Measurements from ENCODE around the gene RAB10.
"Not testable (repeated sequence)": the region's sequence is repeated elsewhere in the genome, so short reads cannot be mapped to it uniquely, and the experiment has no call there.

DNA sequence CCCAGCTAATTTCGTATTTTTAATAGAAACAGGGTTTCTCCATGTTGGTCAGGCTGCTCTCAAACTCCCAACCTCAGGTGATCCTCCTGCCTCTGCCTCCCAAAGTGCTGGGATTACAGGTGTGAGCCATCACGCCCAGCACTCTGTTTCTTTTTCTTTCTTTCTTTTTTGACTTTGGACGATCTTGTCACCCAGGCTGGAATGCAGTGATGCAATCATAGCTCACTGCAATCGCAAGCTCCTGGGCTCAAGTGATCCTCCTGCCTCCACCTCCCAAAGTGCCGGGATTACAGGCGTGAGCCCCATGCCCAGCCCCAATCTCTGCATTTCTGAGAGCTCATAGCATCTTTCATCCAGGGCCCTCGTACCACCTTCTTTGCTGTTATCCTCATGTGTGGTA is 34.5 kb upstream of the RAB10 start:
- TF ChIP-seq TBX3 (IDR thresholded peaks at IDR 0.05; ENCODE audit: borderline replicate concordance); ZNF605 (CRISPR knock-in tag; IDR thresholded peaks at IDR 0.05); ZNF460 (CRISPR knock-in tag; IDR thresholded peaks at IDR 0.05; ENCODE audit: borderline replicate concordance); ATM (IDR thresholded peaks at IDR 0.05; ENCODE audit: borderline replicate concordance); KLF6 (CRISPR knock-in tag; IDR thresholded peaks at IDR 0.05): not testable (repeated sequence)

Measured in HepG2 (cell line).